WERI-Rb-1 (cell line): ENCODE results near the gene OR2A14.

Source experiments
- DNase-seq: peaks from one replicate; pipeline ENCODE4 v3.0.0-alpha.2; 2020
- H3K27ac ChIP-seq: fragments of 250-450 bp; sonication (Bioruptor Pico); 2 replicates; pipeline ENCODE4 v1.5.1; 2020; ENCODE audit warnings: mild to moderate bottlenecking, moderate library complexity
- H3K27me3 ChIP-seq: fragments of 250-450 bp; sonication (Bioruptor Pico); 2 replicates; pipeline ENCODE4 v1.5.1; 2021; ENCODE audit warnings: mild to moderate bottlenecking, low read depth, moderate library complexity; ENCODE audit not compliant: insufficient read depth, severe bottlenecking
- H3K36me3 ChIP-seq: fragments of 250-450 bp; sonication (Bioruptor Pico); 2 replicates; pipeline ENCODE4 v1.5.1; 2020; ENCODE audit warnings: mild to moderate bottlenecking, moderate library complexity
- H3K4me3 ChIP-seq: 2 replicates; pipeline ENCODE4 v1.5.1; 2011; ENCODE audit warnings: low read depth, mild to moderate bottlenecking, control low read depth, low read length
- H3K9me3 ChIP-seq: fragments of 250-450 bp; sonication (Bioruptor Pico); 2 replicates; pipeline ENCODE4 v1.5.1; 2021; ENCODE audit warnings: mild to moderate bottlenecking, moderate library complexity; ENCODE audit not compliant: severe bottlenecking
- TF ChIP-seq, protein P1 (sequence below): IDR thresholded peaks from 2 replicates; pipeline ENCODE4 v1.5.1; 2011; ENCODE audit warnings: low read depth, mild to moderate bottlenecking, control low read depth, inconsistent platforms, low read length

OR2A14 gene

DNA sequence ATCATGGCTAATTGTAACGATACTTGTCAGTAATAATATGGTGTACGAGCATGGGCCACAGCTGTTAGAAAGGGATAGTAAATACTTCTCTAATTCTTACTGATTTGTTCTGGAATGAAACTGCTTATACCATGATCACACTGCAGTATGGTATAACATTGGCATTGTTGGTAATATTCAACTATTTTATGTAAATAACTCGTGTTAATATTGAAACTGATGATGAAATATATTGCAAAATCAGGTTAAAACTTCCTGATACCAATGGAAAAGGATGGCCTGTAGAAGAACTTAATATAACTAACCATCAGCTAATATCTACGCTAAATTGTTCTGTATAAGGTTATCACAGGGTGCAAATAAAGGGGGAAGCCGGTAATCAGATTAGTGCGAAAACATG lies 10.3 kb downstream of the OR2A14 start:
- Histone ChIP-seq H3K9me3 (no peaks in the 10 kb centered on the region), H3K27ac (no peak overlapping the region), H3K36me3 (no peaks in the 10 kb centered on the region), H3K27me3 (no peaks in the 10 kb centered on the region), H3K4me3 (no peak overlapping the region)
- no peak for DNase-seq
- TF ChIP-seq, protein P1, sequence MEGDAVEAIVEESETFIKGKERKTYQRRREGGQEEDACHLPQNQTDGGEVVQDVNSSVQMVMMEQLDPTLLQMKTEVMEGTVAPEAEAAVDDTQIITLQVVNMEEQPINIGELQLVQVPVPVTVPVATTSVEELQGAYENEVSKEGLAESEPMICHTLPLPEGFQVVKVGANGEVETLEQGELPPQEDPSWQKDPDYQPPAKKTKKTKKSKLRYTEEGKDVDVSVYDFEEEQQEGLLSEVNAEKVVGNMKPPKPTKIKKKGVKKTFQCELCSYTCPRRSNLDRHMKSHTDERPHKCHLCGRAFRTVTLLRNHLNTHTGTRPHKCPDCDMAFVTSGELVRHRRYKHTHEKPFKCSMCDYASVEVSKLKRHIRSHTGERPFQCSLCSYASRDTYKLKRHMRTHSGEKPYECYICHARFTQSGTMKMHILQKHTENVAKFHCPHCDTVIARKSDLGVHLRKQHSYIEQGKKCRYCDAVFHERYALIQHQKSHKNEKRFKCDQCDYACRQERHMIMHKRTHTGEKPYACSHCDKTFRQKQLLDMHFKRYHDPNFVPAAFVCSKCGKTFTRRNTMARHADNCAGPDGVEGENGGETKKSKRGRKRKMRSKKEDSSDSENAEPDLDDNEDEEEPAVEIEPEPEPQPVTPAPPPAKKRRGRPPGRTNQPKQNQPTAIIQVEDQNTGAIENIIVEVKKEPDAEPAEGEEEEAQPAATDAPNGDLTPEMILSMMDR, result no peak

DNA sequence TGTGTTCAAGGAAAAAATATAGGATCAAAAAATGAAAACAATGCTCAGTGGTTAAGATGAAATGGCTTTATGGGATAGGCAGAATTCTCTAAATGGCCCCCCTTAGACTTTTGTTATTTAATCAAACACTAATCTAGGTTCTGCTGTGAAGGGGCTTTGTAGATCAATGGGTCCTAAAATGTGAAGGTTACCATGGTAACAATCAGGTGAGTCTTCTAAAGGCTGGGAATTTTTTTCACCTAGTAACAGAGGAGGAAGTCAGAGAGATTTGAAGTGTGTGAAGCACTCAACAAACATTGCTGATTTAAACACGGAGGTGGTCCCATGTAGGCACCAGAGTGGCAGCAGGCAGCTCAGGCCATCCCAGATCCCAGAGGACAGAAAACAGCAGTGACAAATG lies 11.1 kb downstream of the OR2A14 start:
- DNase-seq, result no peak
- H3K27ac ChIP-seq, result no peak overlapping the region
- TF ChIP-seq, protein P1, result no peak
- no peaks in the 10 kb centered on the region for H3K27me3 ChIP-seq
- H3K9me3 ChIP-seq, result no peaks in the 10 kb centered on the region
- no peak overlapping the region for H3K4me3 ChIP-seq
- H3K36me3 ChIP-seq, result no peaks in the 10 kb centered on the region

DNA sequence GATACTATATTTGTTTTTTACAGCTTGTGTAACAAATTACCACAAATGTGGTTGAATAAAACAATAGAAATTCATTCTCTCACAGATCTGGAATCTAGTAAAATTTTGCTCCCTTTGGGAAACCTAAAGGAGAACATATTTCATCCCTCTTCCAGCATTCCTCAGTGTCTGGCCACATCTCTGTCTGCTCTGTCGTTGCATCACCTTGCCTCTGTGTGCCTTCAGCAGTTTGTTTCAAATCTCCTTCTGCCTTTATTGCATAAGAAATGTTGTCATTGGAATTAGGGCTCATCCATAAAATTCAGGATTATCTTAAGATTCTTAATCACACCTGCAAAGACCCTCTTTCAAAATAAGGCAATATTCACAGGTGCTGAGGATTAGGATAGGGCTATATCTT lies 14.5 kb downstream of the OR2A14 start:
- Histone ChIP-seq H3K9me3 (no peaks in the 10 kb centered on the region), H3K4me3 (no peak overlapping the region), H3K27me3 (no peaks in the 10 kb centered on the region), H3K36me3 (no peaks in the 10 kb centered on the region), H3K27ac (no peak overlapping the region)
- TF ChIP-seq, protein P1, result no peak
- no peak for DNase-seq

DNA sequence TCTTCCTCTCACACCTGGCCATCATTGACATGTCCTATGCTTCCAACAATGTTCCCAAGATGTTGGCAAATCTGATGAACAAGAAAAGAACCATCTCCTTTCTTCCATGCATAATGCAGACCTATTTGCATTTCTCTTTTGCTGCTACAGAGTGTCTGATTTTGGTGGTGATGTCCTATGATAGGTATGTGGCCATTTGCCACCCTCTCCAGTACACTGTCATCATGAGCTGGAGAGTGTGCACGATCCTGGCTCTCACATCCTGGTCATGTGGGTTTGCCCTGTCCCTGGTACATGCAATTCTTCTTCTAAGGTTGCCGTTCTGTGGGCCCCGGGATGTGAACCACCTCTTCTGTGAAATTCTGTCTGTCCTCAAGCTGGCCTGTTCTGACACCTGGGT lies 19.2 kb downstream of the OR2A14 start:
- no peak for DNase-seq
- Histone ChIP-seq H3K27ac (no peak overlapping the region), H3K4me3 (no peak overlapping the region), H3K9me3 (no peaks in the 10 kb centered on the region), H3K27me3 (no peaks in the 10 kb centered on the region), H3K36me3 (no peaks in the 10 kb centered on the region)
- TF ChIP-seq, protein P1, result no peak

- Histone ChIP-seq H3K9me3 (peaks cover 7% of the 10 kb centered on the region), H3K36me3 (no peaks in the 10 kb centered on the region), H3K27ac (no peak overlapping the region), H3K27me3 (no peaks in the 10 kb centered on the region), H3K4me3 (no peak overlapping the region)
- TF ChIP-seq, protein P1, result no peak
- DNase-seq, result no peak
Observed at GRCh38 chr7:144144426-144144825, 21.4 kb downstream of the OR2A14 start.

- Histone ChIP-seq H3K27ac (no peak overlapping the region), H3K36me3 (no peaks in the 10 kb centered on the region), H3K4me3 (no peak overlapping the region), H3K9me3 (peaks cover 7% of the 10 kb centered on the region), H3K27me3 (no peaks in the 10 kb centered on the region)
- DNase-seq, result no peak
- TF ChIP-seq, protein P1, result no peak
Observed at GRCh38 chr7:144148224-144148827, 25.4 kb downstream of the OR2A14 start.
